HEK293T (cell line): Measurements from ENCODE around the gene FHOD3.

Experiments used
- ARNT ChIP-seq: fragments of 450-650 bp; IDR thresholded peaks from 2 replicates; pipeline ENCODE4 v1.6.1; 2017; ENCODE audit warnings: mild to moderate bottlenecking
- BHLHE40 ChIP-seq: fragments of 450-650 bp; IDR thresholded peaks from 2 replicates; pipeline ENCODE4 v1.6.1; 2016; ENCODE audit warnings: mild to moderate bottlenecking, moderate library complexity, borderline replicate concordance
- FOXA1 ChIP-seq: fragments of 450-650 bp; IDR thresholded peaks from 2 replicates; pipeline ENCODE4 v1.6.1; 2016; ENCODE audit warnings: mild to moderate bottlenecking
- FOXK2 ChIP-seq: fragments of 450-650 bp; IDR thresholded peaks from 2 replicates; pipeline ENCODE4 v1.6.1; 2016; ENCODE audit warnings: mild to moderate bottlenecking
- FOXM1 ChIP-seq: fragments of 450-650 bp; IDR thresholded peaks from 2 replicates; pipeline ENCODE4 v1.6.1; 2017; ENCODE audit warnings: mild to moderate bottlenecking, borderline replicate concordance
- HDGF ChIP-seq: fragments of 450-650 bp; IDR thresholded peaks from 2 replicates; pipeline ENCODE4 v1.6.1; 2017; ENCODE audit warnings: antibody characterized with exemption, borderline replicate concordance
- NFRKB ChIP-seq: fragments of 450-650 bp; IDR thresholded peaks from 2 replicates; pipeline ENCODE4 v1.6.1; 2016; ENCODE audit warnings: mild to moderate bottlenecking, moderate library complexity
- SP1 ChIP-seq: fragments of 450-650 bp; IDR thresholded peaks from 2 replicates; pipeline ENCODE4 v1.6.1; 2017
- SUZ12 ChIP-seq: fragments of 450-650 bp; IDR thresholded peaks from 2 replicates; pipeline ENCODE4 v1.6.1; 2016; ENCODE audit warnings: mild to moderate bottlenecking
- TARDBP ChIP-seq: fragments of 450-650 bp; IDR thresholded peaks from 2 replicates; pipeline ENCODE4 v1.6.1; 2016
- TF ChIP-seq, protein P1 (sequence below): fragments of 450-650 bp; IDR thresholded peaks from 2 replicates; pipeline ENCODE4 v1.6.1; 2016

DNA sequence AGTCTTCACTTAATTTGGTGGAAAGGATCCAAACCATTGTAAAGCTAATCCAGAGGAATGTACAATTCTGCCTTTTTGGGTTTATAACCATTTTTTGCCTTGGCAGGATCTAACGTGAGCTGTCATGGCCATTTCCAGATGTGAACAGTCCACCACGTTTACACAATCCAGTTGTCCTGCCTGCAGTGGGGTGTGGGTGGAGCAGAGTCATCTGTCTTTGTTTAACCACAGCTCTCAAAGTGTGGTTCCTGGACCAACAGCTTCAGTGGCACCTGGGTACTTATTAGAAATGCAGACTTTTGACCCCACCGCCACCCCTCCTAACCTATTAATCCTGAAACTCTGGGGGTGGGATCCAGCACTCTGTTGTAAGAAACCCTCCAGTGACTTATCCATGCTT is 35.9 kb downstream of the FHOD3 start:
- TF ChIP-seq BHLHE40 (no peak), ARNT (no peak), HDGF (no peak), TARDBP (no peak), FOXK2 (no peak), SP1 (no peak), SUZ12 (no peak), FOXA1 (no peak), FOXM1 (no peak), NFRKB (no peak)
- TF ChIP-seq, protein P1, sequence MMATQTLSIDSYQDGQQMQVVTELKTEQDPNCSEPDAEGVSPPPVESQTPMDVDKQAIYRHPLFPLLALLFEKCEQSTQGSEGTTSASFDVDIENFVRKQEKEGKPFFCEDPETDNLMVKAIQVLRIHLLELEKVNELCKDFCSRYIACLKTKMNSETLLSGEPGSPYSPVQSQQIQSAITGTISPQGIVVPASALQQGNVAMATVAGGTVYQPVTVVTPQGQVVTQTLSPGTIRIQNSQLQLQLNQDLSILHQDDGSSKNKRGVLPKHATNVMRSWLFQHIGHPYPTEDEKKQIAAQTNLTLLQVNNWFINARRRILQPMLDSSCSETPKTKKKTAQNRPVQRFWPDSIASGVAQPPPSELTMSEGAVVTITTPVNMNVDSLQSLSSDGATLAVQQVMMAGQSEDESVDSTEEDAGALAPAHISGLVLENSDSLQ: no peak
